H1 (cell line): ENCODE results near the gene PHTF2. TPM values are rescaled to one million over a fixed set of nuclear protein-coding genes. Genes with fewer than 3 reads are reported as not detected.

Experiments used
- CTCF ChIA-PET: fragments of 300-600 bp; sonication (Branson Sonifier 250); formaldehyde crosslinking; loops from one replicate; lab custom pipeline; 2021; ENCODE audit not compliant: partially characterized antibody; lab: Charles Lee
- POLR2A ChIA-PET: fragments of 300-600 bp; sonication (Branson Sonifier 250); formaldehyde crosslinking; loops from one replicate; lab custom pipeline; 2021; ENCODE audit warnings: inconsistent platforms; ENCODE audit not compliant: partially characterized antibody; lab: Charles Lee
- DNase-seq, 2 experiments: peaks; one replicate each; pipeline versions ENCODE4 v3.0.0 to v3.0.0-alpha.2; 2010 to 2022; ENCODE audit warnings: low spot score in 2 of 2, low read depth in 1 of 2, mixed read lengths in 1 of 2
- FAIRE-seq: peaks from 2 replicates; lab custom pipeline; 2011; peaks lifted over from hg19 to GRCh38; lab: Jason Lieb, UNC
- H2AFZ ChIP-seq: 2 replicates; pipeline ENCODE4 v1.8.1; 2012; ENCODE audit warnings: low read length, inconsistent platforms
- H2AK5ac ChIP-seq: 2 replicates; pipeline ENCODE4 v1.6.1; 2013; ENCODE audit warnings: low read depth, low read length
- H2BK120ac ChIP-seq: replicated peaks from 2 replicates; pipeline ENCODE3; 2013; ENCODE audit warnings: low read depth, low read length, inconsistent platforms
- H2BK12ac ChIP-seq: 2 replicates; pipeline ENCODE4 v1.6.1; 2013; ENCODE audit warnings: low read depth, low read length
- H2BK15ac ChIP-seq: 2 replicates; pipeline ENCODE4 v1.6.1; 2013; ENCODE audit warnings: low read length
- H2BK20ac ChIP-seq: 2 replicates; pipeline ENCODE4 v1.6.1; 2013; ENCODE audit warnings: low read length
- H2BK5ac ChIP-seq: 2 replicates; pipeline ENCODE4 v1.6.1; 2013; ENCODE audit warnings: low read depth, low read length
- H3K14ac ChIP-seq: 2 replicates; pipeline ENCODE4 v1.6.1; 2013; ENCODE audit warnings: inconsistent platforms; ENCODE audit not compliant: insufficient read length
- H3K18ac ChIP-seq: 2 replicates; pipeline ENCODE4 v1.6.1; 2013; ENCODE audit warnings: low read length; ENCODE audit errors: extremely low read depth
- H3K23ac ChIP-seq: 2 replicates; pipeline ENCODE4 v1.6.1; 2013; ENCODE audit warnings: inconsistent platforms; ENCODE audit not compliant: insufficient read length
- H3K23me2 ChIP-seq: 2 replicates; pipeline ENCODE4 v1.6.1; 2013; ENCODE audit warnings: low read depth, low read length
- H3K27ac ChIP-seq: 2 replicates; pipeline ENCODE4 v1.6.1; 2011; ENCODE audit warnings: low read depth, low read length, inconsistent platforms
- H3K27me3 ChIP-seq, 4 experiments: replicated peaks in 1 of 4; 1 replicate in 1 of 4; 2 replicates in 3 of 4; pipeline versions ENCODE4 v1.6.1 to v1.8.1; 2011 to 2013; ENCODE audit warnings: low read length in 3 of 4, mild to moderate bottlenecking in 3 of 4, inconsistent platforms in 2 of 4, mixed read lengths in 2 of 4, moderate library complexity in 1 of 4; ENCODE audit not compliant: control insufficient read depth in 3 of 4, insufficient read depth in 3 of 4; ENCODE audit errors: extremely low read depth in 1 of 4
- H3K36me3 ChIP-seq, 4 experiments: 2 replicates each; pipeline versions ENCODE4 v1.6.1 to v1.8.1; 2011 to 2013; ENCODE audit warnings: mild to moderate bottlenecking in 4 of 4, low read length in 3 of 4, moderate library complexity in 2 of 4, control low read depth in 1 of 4, inconsistent platforms in 1 of 4; ENCODE audit not compliant: insufficient read depth in 4 of 4, control insufficient read depth in 2 of 4
- H3K4ac ChIP-seq: replicated peaks from 2 replicates; pipeline ENCODE3; 2013; ENCODE audit warnings: low read length, low read depth, mixed read lengths, inconsistent platforms; ENCODE audit not compliant: insufficient read length
- H3K4me1 ChIP-seq, 4 experiments: replicated peaks in 1 of 4; 1 replicate in 1 of 4; 2 replicates in 3 of 4; pipeline versions ENCODE4 v1.6.1 to v1.8.1; 2011 to 2013; ENCODE audit warnings: low read length in 3 of 4, inconsistent platforms in 2 of 4, mixed read lengths in 1 of 4; ENCODE audit not compliant: insufficient read depth in 4 of 4, control insufficient read depth in 3 of 4
- H3K4me2 ChIP-seq, 2 experiments: 2 replicates each; pipeline versions ENCODE4 v1.6.1 to v1.8.1; 2011 to 2013; ENCODE audit warnings: low read depth in 2 of 2, low read length in 2 of 2, control low read depth in 1 of 2, inconsistent platforms in 1 of 2, mild to moderate bottlenecking in 1 of 2; ENCODE audit not compliant: insufficient read depth in 1 of 2
- H3K4me3 ChIP-seq, 4 experiments: fragments of 200-600, 300-600 bp in 1 of 4; sonication (generic), shearing (Covaris generic), sonication (Bioruptor Twin) in 1 of 4; 2 replicates each; pipeline versions ENCODE4 v1.5.1 to v1.8.1; 2011 to 2016; ENCODE audit warnings: low read length in 4 of 4, low read depth in 3 of 4, control low read depth in 2 of 4, inconsistent platforms in 2 of 4, mild to moderate bottlenecking in 2 of 4, mixed read lengths in 1 of 4, moderate library complexity in 1 of 4; ENCODE audit not compliant: insufficient read depth in 2 of 4; ENCODE audit errors: extremely low read depth in 1 of 4
- H3K56ac ChIP-seq: replicated peaks from 2 replicates; pipeline ENCODE3; 2013; ENCODE audit warnings: low read depth, mild to moderate bottlenecking, mixed read lengths, low read length, inconsistent platforms; ENCODE audit not compliant: insufficient read length
- H3K79me1 ChIP-seq: 2 replicates; pipeline ENCODE4 v1.6.1; 2013; ENCODE audit warnings: low read depth, low read length, control low read depth
- H3K79me2 ChIP-seq, 2 experiments: 2 replicates each; pipeline versions ENCODE4 v1.6.1 to v1.8.1; 2012 to 2013; ENCODE audit warnings: low read length in 2 of 2, mild to moderate bottlenecking in 2 of 2, inconsistent platforms in 1 of 2; ENCODE audit not compliant: insufficient read depth in 2 of 2, control insufficient read depth in 1 of 2
- H3K9ac ChIP-seq, 4 experiments: replicated peaks in 1 of 4; 1 replicate in 1 of 4; 2 replicates in 3 of 4; pipeline versions ENCODE4 v1.6.1 to v1.8.1; 2011 to 2013; ENCODE audit warnings: low read depth in 3 of 4, low read length in 3 of 4, control low read depth in 2 of 4, mild to moderate bottlenecking in 2 of 4, moderate library complexity in 2 of 4, inconsistent platforms in 1 of 4; ENCODE audit errors: extremely low read depth in 1 of 4
- H3K9me3 ChIP-seq, 2 experiments: 2 replicates each; pipeline versions ENCODE4 v1.6.1 to v1.8.1; 2012 to 2013; ENCODE audit warnings: mild to moderate bottlenecking in 2 of 2, moderate library complexity in 2 of 2, control low read depth in 1 of 2, inconsistent platforms in 1 of 2, low read depth in 1 of 2, low read length in 1 of 2, mixed read lengths in 1 of 2; ENCODE audit not compliant: insufficient read depth in 2 of 2
- H4K20me1 ChIP-seq, 2 experiments: replicated peaks in 1 of 2; 2 replicates each; pipeline versions ENCODE3 to v1.8.1; 2011 to 2013; ENCODE audit warnings: inconsistent platforms in 2 of 2, low read length in 2 of 2, mild to moderate bottlenecking in 1 of 2; ENCODE audit not compliant: insufficient read depth in 2 of 2, control insufficient read depth in 1 of 2
- H4K5ac ChIP-seq: 2 replicates; pipeline ENCODE4 v1.6.1; 2013; ENCODE audit warnings: low read length, low read depth, mixed read lengths, inconsistent platforms; ENCODE audit not compliant: insufficient read length
- H4K8ac ChIP-seq: 2 replicates; pipeline ENCODE4 v1.8.0; 2013; ENCODE audit warnings: mild to moderate bottlenecking, moderate library complexity, low read length, inconsistent platforms; ENCODE audit not compliant: insufficient read depth; ENCODE audit errors: extremely low read depth
- H4K91ac ChIP-seq: replicated peaks from 2 replicates; pipeline ENCODE3; 2013; ENCODE audit warnings: low read length, mixed read lengths, inconsistent platforms; ENCODE audit not compliant: insufficient read length
- BACH1 ChIP-seq: IDR thresholded peaks from 2 replicates; pipeline ENCODE4 v1.6.1; 2012; ENCODE audit warnings: low read length, improper control_type of control experiment
- CHD2 ChIP-seq: IDR thresholded peaks from 2 replicates; pipeline ENCODE4 v1.6.1; 2012; ENCODE audit warnings: low read length, improper control_type of control experiment
- CREB1 ChIP-seq: IDR thresholded peaks from 2 replicates; pipeline ENCODE4 v1.6.1; 2012; ENCODE audit warnings: inconsistent platforms
- KDM4A ChIP-seq: IDR thresholded peaks from one replicate; pipeline ENCODE4 v1.7.1; 2012; ENCODE audit warnings: low read depth, mild to moderate bottlenecking, moderate library complexity, low read length, inconsistent platforms; ENCODE audit not compliant: severe bottlenecking
- MAX ChIP-seq: IDR thresholded peaks from 2 replicates; pipeline ENCODE4 v1.6.1; 2012; ENCODE audit warnings: inconsistent platforms
- POU5F1 ChIP-seq: IDR thresholded peaks from 2 replicates; pipeline ENCODE4 v1.6.1; 2011; ENCODE audit warnings: low read depth, mild to moderate bottlenecking, low read length, moderate library complexity
- RFX5 ChIP-seq: IDR thresholded peaks from 2 replicates; pipeline ENCODE4 v1.6.1; 2011; ENCODE audit warnings: low read depth, low read length, improper control_type of control experiment, borderline replicate concordance
- SUZ12 ChIP-seq: fragments of 200-600 bp; sonication (generic); IDR thresholded peaks from 2 replicates; pipeline ENCODE4 v1.6.1; 2012; ENCODE audit warnings: mild to moderate bottlenecking, inconsistent platforms, low read length, moderate library complexity, mixed read lengths
- WGBS, 2 experiments: shearing (Covaris generic) in 1 of 2; methylation state at CpG; one replicate each; pipeline versions ENCODE4 v1.1.6 to v1.1.7; 2013 to 2015; ENCODE audit warnings: low lambda C conversion rate in 2 of 2, mixed read lengths in 2 of 2, inconsistent platforms in 1 of 2, low coverage in 1 of 2, missing lambda C conversion rate in 1 of 2; ENCODE audit not compliant: insufficient replicate concordance in 2 of 2, insufficient coverage in 1 of 2, insufficient read length in 1 of 2; ENCODE audit errors: extremely low coverage in 1 of 2, missing lambda C conversion rate in 1 of 2; 5-methylcytosine and 5-hydroxymethylcytosine counted together
- polyA plus RNA-seq, 7 experiments: library from polyadenylated mRNA; depleted of rRNA in 3 of 7; stranded (reverse) in 5 of 7; unstranded in 2 of 7; fragments of >200 nt in 5 of 7; fragments of 200-250 nt in 2 of 7; gene quantifications; 1 replicate in 5 of 7; 2 replicates in 1 of 7; 4 replicates in 1 of 7; pipeline versions ENCODE4 v1.2.1 to v1.2.3, GENCODE V29; 2011 to 2013; ENCODE audit warnings: missing spikeins in 2 of 7, mixed read lengths in 2 of 7
- total RNA-seq: library from RNA; stranded (reverse); fragmentation: NEBNext Ultra II Directional; extraction: Animal tissue kit (Norgen Biotek cat#: 25700); gene quantifications from 2 replicates; pipeline ENCODE4 v1.2.1, GENCODE V29; 2021

PHTF2 gene
- total and polyA plus RNA-seq, 2 of the 8 experiments (the other 6 are each of a cell fraction or from before 2014, with no cell fraction given): 9.0 to 25.4 TPM

GRCh38 chr7:77983973-77984372 lies 185.4 kb downstream of the PHTF2 start:
- H3K14ac ChIP-seq: no peak overlapping the region
- H3K36me3 ChIP-seq: no peaks in the 10 kb centered on the region
- H2BK120ac ChIP-seq: no peak overlapping the region
- H3K4me1 ChIP-seq: no peaks in the 10 kb centered on the region
- DNase-seq (no peak), FAIRE-seq (no peak)
- no peaks in the 10 kb centered on the region for H3K27me3 ChIP-seq
- no peak overlapping the region for H2BK12ac ChIP-seq
- no peaks in the 10 kb centered on the region for H4K20me1 ChIP-seq
- H3K9ac ChIP-seq: no peak overlapping the region
- WGBS, 2 experiments: 87% methylated on average over 4 of the region's 4 CpGs; no CpG with 5 or more reads in 1 of the 2 experiments
- H3K23me2 ChIP-seq: no peaks in the 10 kb centered on the region
- no peaks in the 10 kb centered on the region for H3K79me2 ChIP-seq
- CTCF ChIA-PET: interaction anchor here (0.7 to 1.1 kb wide), 2 partner anchors 9 to 58 kb away, joined by 3 read pairs; no protein-coding TSS in a partner anchor
- H2BK15ac ChIP-seq: no peak overlapping the region
- H3K4me2 ChIP-seq: no peak overlapping the region
- H4K5ac ChIP-seq: no peak overlapping the region
- H2BK20ac ChIP-seq: no peak overlapping the region
- no peak overlapping the region for H3K56ac ChIP-seq
- H3K4ac ChIP-seq: no peak overlapping the region
- no peaks in the 10 kb centered on the region for H3K79me1 ChIP-seq
- H3K9me3 ChIP-seq: no peaks in the 10 kb centered on the region
- no peak overlapping the region for H3K18ac ChIP-seq
- no peak overlapping the region for H2BK5ac ChIP-seq
- no peak overlapping the region for H2AFZ ChIP-seq
- H4K8ac ChIP-seq: no peak overlapping the region
- no peak overlapping the region for H4K91ac ChIP-seq
- no peak overlapping the region for H3K23ac ChIP-seq
- TF ChIP-seq CREB1: no peak
- TF ChIP-seq KDM4A: no peak
- no peak for TF ChIP-seq CHD2
- TF ChIP-seq SUZ12: no peak
- no peak for TF ChIP-seq BACH1
- TF ChIP-seq POU5F1: no peak
- no peak for TF ChIP-seq MAX
- no peak for TF ChIP-seq RFX5
- H3K4me3 ChIP-seq: no peak overlapping the region
- H3K27ac ChIP-seq: no peak overlapping the region
- POLR2A ChIA-PET: no interaction called here
- H2AK5ac ChIP-seq: no peak overlapping the region
